SK-N-SH (cell line): ENCODE data around the gene MXI1. TPM values are rescaled to one million over a fixed set of nuclear protein-coding genes. Genes with fewer than 3 reads are reported as not detected.

ENCODE experiments used
- FOXM1 ChIP-seq: IDR thresholded peaks from 2 replicates; pipeline ENCODE4 v1.4.0; 2012; ENCODE audit warnings: low read depth, mild to moderate bottlenecking
- MEF2A ChIP-seq: IDR thresholded peaks from 2 replicates; pipeline ENCODE4 v1.4.0; 2012; ENCODE audit warnings: low read depth, borderline replicate concordance
- RCOR1 ChIP-seq: fragments of 150-350 bp; IDR thresholded peaks from 2 replicates; pipeline ENCODE4 v1.6.1; 2017; ENCODE audit warnings: antibody characterized with exemption, low read length
- YY1 ChIP-seq: IDR thresholded peaks from 2 replicates; pipeline ENCODE4 v1.4.0; 2012; ENCODE audit warnings: low read depth, mild to moderate bottlenecking
- polyA plus RNA-seq, 3 experiments: library from polyadenylated mRNA; depleted of rRNA; stranded (reverse); fragments of >200 nt; gene quantifications; 2 replicates each; pipeline ENCODE4 v1.2.3, GENCODE V29; 2012
- TF ChIP-seq, protein P1 (sequence below): IDR thresholded peaks from 2 replicates; pipeline ENCODE4 v1.4.0; 2012; ENCODE audit warnings: low read depth, borderline replicate concordance

MXI1 gene
- polyA plus RNA-seq, 1 of the 3 experiments (the other 2 are of a cell fraction) = 13.8 TPM

DNA sequence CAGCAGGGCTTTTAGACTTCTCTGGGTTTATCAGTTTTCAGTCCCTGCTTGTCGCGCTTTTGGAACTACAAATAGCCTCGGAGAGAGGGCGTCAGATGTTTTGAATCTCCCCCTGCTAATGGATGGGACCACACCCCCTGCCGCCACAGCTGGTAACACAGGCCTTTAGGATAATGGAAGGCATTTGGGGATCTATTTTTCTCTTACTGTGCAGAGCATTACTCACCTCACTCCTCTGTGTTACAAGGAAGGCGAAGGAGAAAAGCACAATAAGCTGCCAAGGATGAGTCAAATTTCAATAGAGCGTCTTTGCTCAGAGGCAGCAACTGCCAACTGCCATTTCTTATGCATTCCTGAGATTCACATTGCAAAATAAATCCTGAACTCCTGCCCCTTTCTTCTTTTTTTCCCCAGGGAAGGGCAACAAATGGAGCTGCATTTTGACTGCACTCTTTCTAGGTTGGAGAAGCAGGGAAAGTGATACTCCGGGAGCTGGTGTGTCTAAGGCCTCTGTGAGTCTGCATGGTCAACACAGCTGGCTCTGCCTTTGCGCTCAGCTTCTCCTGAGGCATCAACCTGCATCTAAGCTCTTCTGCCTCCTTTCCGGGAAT, 128.8 kb downstream of the MXI1 start (continued):
- TF ChIP-seq, protein P1, sequence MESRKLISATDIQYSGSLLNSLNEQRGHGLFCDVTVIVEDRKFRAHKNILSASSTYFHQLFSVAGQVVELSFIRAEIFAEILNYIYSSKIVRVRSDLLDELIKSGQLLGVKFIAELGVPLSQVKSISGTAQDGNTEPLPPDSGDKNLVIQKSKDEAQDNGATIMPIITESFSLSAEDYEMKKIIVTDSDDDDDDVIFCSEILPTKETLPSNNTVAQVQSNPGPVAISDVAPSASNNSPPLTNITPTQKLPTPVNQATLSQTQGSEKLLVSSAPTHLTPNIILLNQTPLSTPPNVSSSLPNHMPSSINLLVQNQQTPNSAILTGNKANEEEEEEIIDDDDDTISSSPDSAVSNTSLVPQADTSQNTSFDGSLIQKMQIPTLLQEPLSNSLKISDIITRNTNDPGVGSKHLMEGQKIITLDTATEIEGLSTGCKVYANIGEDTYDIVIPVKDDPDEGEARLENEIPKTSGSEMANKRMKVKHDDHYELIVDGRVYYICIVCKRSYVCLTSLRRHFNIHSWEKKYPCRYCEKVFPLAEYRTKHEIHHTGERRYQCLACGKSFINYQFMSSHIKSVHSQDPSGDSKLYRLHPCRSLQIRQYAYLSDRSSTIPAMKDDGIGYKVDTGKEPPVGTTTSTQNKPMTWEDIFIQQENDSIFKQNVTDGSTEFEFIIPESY = no peak
- TF ChIP-seq FOXM1 (peak; percentile 64; the same call in 1 of the 2 replicates), YY1 (peak; percentile 61; the same call in 1 of the 2 replicates), RCOR1 (no peak), MEF2A (peak; percentile 45; the same call in 1 of the 2 replicates)

Other genes with a start within 250 kb of the MXI1 start
- 27.6 and 144 TPM in 2 replicates for gene ADD3, start 199.6 kb upstream of the MXI1 start, polyA plus RNA-seq (2012; rRNA removed)
- gene SMNDC1, start 97.3 kb downstream of the MXI1 start, polyA plus RNA-seq (2012; rRNA removed) = 13.3 and 14.2 TPM in 2 replicates